ENCODE measurements around the gene LEFTY2.

- TF ChIP-seq GATA2 (CRISPR knock-in tag; IDR thresholded peaks at IDR 0.05) (no peak), GABPA (IDR thresholded peaks at IDR 0.05; ENCODE audit: low read depth) (no peak), CTCF (IDR thresholded peaks at IDR 0.05) (no peak), TEAD4 (IDR thresholded peaks at IDR 0.05; ENCODE audit: borderline replicate concordance, insufficient read depth) (no peak), EP300 (IDR thresholded peaks at IDR 0.05; ENCODE audit: borderline replicate concordance in 1 of 2, low read depth in 1 of 2, low read length in 1 of 2) (no peak), CHD2 (IDR thresholded peaks at IDR 0.05; ENCODE audit: low read length, partially characterized antibody) (no peak), MAX (IDR thresholded peaks at IDR 0.05; ENCODE audit: low read depth) (no peak)
Observed at GRCh38 chr1:225917536-225917935, 23.5 kb downstream of the LEFTY2 start.

All from SK-N-SH (cell line).